ENCODE data around the gene TTC21A. TPM values are rescaled to one million over a fixed set of nuclear protein-coding genes. Genes with fewer than 3 reads are reported as not detected.

The TTC21A gene
- total RNA-seq, 1 experiment from 2014 or later: 5.6 TPM

DNA sequence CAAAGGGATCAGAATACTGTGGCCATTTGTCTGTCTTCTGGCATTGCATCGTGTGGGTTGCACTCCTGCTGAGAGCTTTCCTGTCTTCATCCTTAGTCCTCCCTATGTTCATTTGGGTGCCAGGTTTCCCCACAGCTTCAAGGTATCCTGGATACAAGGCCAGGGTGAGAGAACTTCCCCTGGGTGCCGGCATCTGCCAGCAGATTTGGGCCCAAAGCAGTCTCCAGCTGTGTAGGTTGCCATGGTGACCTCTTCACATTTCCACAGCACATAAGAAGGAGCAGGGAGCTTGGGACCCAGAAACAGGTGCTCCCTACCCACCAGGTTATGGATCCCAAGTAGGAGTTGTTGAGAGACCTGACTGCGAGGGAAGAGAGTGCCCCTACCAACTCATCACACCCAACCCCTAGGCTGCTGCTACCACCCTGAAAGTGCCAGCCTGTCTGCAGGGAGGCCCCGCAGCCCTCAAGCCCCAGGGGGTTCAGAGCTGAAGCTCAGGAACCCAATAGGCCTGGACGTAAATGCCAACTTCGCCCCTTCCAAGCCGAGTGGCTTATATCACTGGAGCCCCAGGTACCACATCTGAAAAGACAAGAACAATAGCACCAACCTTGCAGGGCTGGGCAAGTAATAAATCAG lies 19.9 kb downstream of the TTC21A start:
- BruUV-seq (replicated peaks): no TSS peak
- H3K4me1 ChIP-seq (ENCODE audit: control insufficient read depth in 1 of 2, insufficient read depth in 2 of 2, low read length in 2 of 2): peaks cover 26 to 27% of the 10 kb centered on the region in 2 experiments
- no peak overlapping the region for H3K27ac ChIP-seq (ENCODE audit: low read depth, low read length)
- intact Hi-C loops (cut with micrococcal nuclease): no loop called here
- H3K27me3 ChIP-seq (ENCODE audit: insufficient read depth, low read length): no peaks in the 10 kb centered on the region
- no peak overlapping the region for H3K4me3 ChIP-seq (replicated peaks in 1 of 2; ENCODE audit: low read depth in 1 of 2, low read length in 2 of 2)
- H3K9me2 ChIP-seq (ENCODE audit: insufficient read depth): no peaks in the 10 kb centered on the region
- no peaks in the 10 kb centered on the region for H4K20me1 ChIP-seq (ENCODE audit: insufficient read depth)
- no peaks in the 10 kb centered on the region for H3K9me3 ChIP-seq (ENCODE audit: control insufficient read depth in 1 of 2, insufficient read depth in 1 of 2, low read depth in 1 of 2, low read length in 2 of 2)
- ChIA-PET CTCF (interaction anchor here (0.7 to 6.7 kb wide), 4 partner anchors 15 to 162 kb away, joined by 3 to 184 read pairs (median 3); no protein-coding TSS in a partner anchor), RAD21 (ENCODE audit: low non-redundant PET in 1 of 2, low total read pairs in 2 of 2, uncharacterized antibody in 2 of 2, unreplicated experiment in 2 of 2) (interaction anchor here (3.6 to 3.9 kb wide), 2 partner anchors 160 to 161 kb away, joined by 21 to 30 read pairs; no protein-coding TSS in a partner anchor), POLR2A (interaction anchor here (1.1 kb wide), 1 partner anchor 161 kb away, joined by 3 read pairs; no protein-coding TSS in a partner anchor)
- no peaks in the 10 kb centered on the region for H3K36me3 ChIP-seq (ENCODE audit: control insufficient read depth in 1 of 2, insufficient read depth in 2 of 2, low read length in 2 of 2)
- DNase-seq (ENCODE audit: low read depth, low spot score): no peak
- no peak for ATAC-seq
- H3K79me2 ChIP-seq (ENCODE audit: insufficient read depth, low read length): no peaks in the 10 kb centered on the region
- no peak overlapping the region for H3K4me2 ChIP-seq (ENCODE audit: low read length)
- no peak for TF ChIP-seq ATF3 (IDR thresholded peaks at IDR 0.05)
- H2AFZ ChIP-seq (ENCODE audit: low read depth, low read length, poor library complexity, severe bottlenecking): no peak overlapping the region
- no peak overlapping the region for H3K9ac ChIP-seq (ENCODE audit: low read length)

DNA sequence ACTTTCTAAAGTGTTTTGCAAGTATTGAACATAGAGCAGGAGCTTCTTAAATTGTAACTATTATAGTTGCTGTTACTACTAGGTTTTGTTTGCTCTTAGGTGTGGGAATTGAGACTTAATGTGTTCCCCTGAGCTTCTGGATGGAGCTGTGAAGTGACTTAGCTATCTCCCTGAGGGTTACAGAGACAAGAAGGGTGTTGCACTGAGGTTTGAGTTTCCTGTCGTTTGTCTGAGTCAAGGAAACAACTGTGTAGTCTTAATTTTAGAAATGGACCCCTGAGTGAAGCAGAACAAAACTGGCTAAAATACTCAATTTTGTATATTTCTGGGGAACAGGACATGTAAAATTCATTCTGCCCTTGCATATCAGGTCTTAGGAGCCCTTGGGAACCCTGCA lies 20.4 kb downstream of the TTC21A start:
- no peak overlapping the region for H3K4me3 ChIP-seq (replicated peaks in 1 of 2; ENCODE audit: low read depth in 1 of 2, low read length in 2 of 2)
- no peaks in the 10 kb centered on the region for H3K79me2 ChIP-seq (ENCODE audit: insufficient read depth, low read length)
- H3K9me3 ChIP-seq (ENCODE audit: control insufficient read depth in 1 of 2, insufficient read depth in 1 of 2, low read depth in 1 of 2, low read length in 2 of 2): no peaks in the 10 kb centered on the region
- H4K20me1 ChIP-seq (ENCODE audit: insufficient read depth): no peaks in the 10 kb centered on the region
- no peak overlapping the region for H3K9ac ChIP-seq (ENCODE audit: low read length)
- DNase-seq (ENCODE audit: low read depth, low spot score) (no peak), ATAC-seq (no peak)
- H2AFZ ChIP-seq (ENCODE audit: low read depth, low read length, poor library complexity, severe bottlenecking): no peak overlapping the region
- no peak overlapping the region for H3K27ac ChIP-seq (ENCODE audit: low read depth, low read length)
- CTCF ChIA-PET: interaction anchor here (6.7 kb wide), 1 partner anchor 162 kb away, joined by 184 read pairs; no protein-coding TSS in a partner anchor
- BruUV-seq (replicated peaks): no TSS peak
- POLR2A ChIA-PET: no interaction called here
- intact Hi-C loops (cut with micrococcal nuclease): no loop called here
- H3K4me1 ChIP-seq (ENCODE audit: control insufficient read depth in 1 of 2, insufficient read depth in 2 of 2, low read length in 2 of 2): peaks cover 27 to 31% of the 10 kb centered on the region in 2 experiments
- H3K9me2 ChIP-seq (ENCODE audit: insufficient read depth): no peaks in the 10 kb centered on the region
- no peaks in the 10 kb centered on the region for H3K27me3 ChIP-seq (ENCODE audit: insufficient read depth, low read length)
- no peaks in the 10 kb centered on the region for H3K36me3 ChIP-seq (ENCODE audit: control insufficient read depth in 1 of 2, insufficient read depth in 2 of 2, low read length in 2 of 2)
- H3K4me2 ChIP-seq (ENCODE audit: low read length): no peak overlapping the region
- RAD21 ChIA-PET (ENCODE audit: low non-redundant PET in 1 of 2, low total read pairs in 2 of 2, uncharacterized antibody in 2 of 2, unreplicated experiment in 2 of 2): interaction anchor here (3.6 to 3.9 kb wide), 2 partner anchors 160 kb away, joined by 21 to 30 read pairs; no protein-coding TSS in a partner anchor
- TF ChIP-seq CEBPB (IDR thresholded peaks at IDR 0.05; ENCODE audit: low read depth): no peak
- TF ChIP-seq ZBTB33 (IDR thresholded peaks at IDR 0.05; ENCODE audit: extremely low read depth, insufficient replicate concordance, low read length): no peak
- TF ChIP-seq EZH2 (IDR thresholded peaks at IDR 0.05): no peak
- TF ChIP-seq POLR2AphosphoS5 (IDR thresholded peaks at IDR 0.05; ENCODE audit: low read depth, low read length): no peak
- no peak for TF ChIP-seq TCF7L2 (IDR thresholded peaks at IDR 0.05; ENCODE audit: borderline replicate concordance, extremely low read depth, insufficient read depth, insufficient read length)
- TF ChIP-seq REST (IDR thresholded peaks at IDR 0.05; ENCODE audit: low read depth): no peak
- TF ChIP-seq EGR1 (IDR thresholded peaks at IDR 0.05; ENCODE audit: low read depth): no peak
- TF ChIP-seq SIN3A (IDR thresholded peaks at IDR 0.05; ENCODE audit: low read depth): no peak
- no peak for TF ChIP-seq SRF (IDR thresholded peaks at IDR 0.05; ENCODE audit: low read depth)
- TF ChIP-seq ELF1 (IDR thresholded peaks at IDR 0.05; ENCODE audit: borderline replicate concordance, low read depth): no peak
- no peak for TF ChIP-seq ATF3 (IDR thresholded peaks at IDR 0.05)

All from HCT116 (cell line).